Cardiac fibroblast (primary cell): ENCODE data around the gene DYNLRB1.
A peak's percentile ranks its signal among the peaks of the same experiment; 100 is the strongest.
"Not testable (repeated sequence)": the region's sequence is repeated elsewhere in the genome, so short reads cannot be mapped to it uniquely, and the experiment has no call there.

Source experiments
- DNase-seq, 2 donors: peaks; one replicate each; pipeline versions ENCODE4 v3.0.0 to v3.0.0-alpha.2; 2010; ENCODE audit warnings: low read depth in 2 of 2
- H3K4me3 ChIP-seq, 2 donors: replicated peaks in 1 of 2; 1 replicate in 1 of 2; 2 replicates in 1 of 2; pipeline ENCODE4 v1.5.1; 2011; ENCODE audit warnings: low read depth in 2 of 2, low read length in 2 of 2, mild to moderate bottlenecking in 2 of 2, moderate library complexity in 1 of 2
- TF ChIP-seq, protein P1 (sequence below): IDR thresholded peaks from one replicate; pipeline ENCODE4 v1.5.1; 2011; ENCODE audit warnings: low read depth, mild to moderate bottlenecking, low read length, inconsistent platforms

Gene DYNLRB1

GRCh38 chr20:34516247-34517113, at the start of gene DYNLRB1:
TSS of gene DYNLRB1 (plus strand) at chr20:34516422. CDS start at chr20:34516459, 37 bp downstream.
- peak; percentile 97 to 98 for DNase-seq
- TF ChIP-seq, protein P1, sequence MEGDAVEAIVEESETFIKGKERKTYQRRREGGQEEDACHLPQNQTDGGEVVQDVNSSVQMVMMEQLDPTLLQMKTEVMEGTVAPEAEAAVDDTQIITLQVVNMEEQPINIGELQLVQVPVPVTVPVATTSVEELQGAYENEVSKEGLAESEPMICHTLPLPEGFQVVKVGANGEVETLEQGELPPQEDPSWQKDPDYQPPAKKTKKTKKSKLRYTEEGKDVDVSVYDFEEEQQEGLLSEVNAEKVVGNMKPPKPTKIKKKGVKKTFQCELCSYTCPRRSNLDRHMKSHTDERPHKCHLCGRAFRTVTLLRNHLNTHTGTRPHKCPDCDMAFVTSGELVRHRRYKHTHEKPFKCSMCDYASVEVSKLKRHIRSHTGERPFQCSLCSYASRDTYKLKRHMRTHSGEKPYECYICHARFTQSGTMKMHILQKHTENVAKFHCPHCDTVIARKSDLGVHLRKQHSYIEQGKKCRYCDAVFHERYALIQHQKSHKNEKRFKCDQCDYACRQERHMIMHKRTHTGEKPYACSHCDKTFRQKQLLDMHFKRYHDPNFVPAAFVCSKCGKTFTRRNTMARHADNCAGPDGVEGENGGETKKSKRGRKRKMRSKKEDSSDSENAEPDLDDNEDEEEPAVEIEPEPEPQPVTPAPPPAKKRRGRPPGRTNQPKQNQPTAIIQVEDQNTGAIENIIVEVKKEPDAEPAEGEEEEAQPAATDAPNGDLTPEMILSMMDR, result no peak
- peak within 1 kb of the TSS; percentile 78 to 85 for H3K4me3 ChIP-seq

GRCh38 chr20:34468951-34469350, 47.3 kb upstream of the DYNLRB1 start:
- DNase-seq, result no peak
- TF ChIP-seq, protein P1, result no peak

GRCh38 chr20:34472246-34472925, 43.8 kb upstream of the DYNLRB1 start:
- H3K4me3 ChIP-seq, result no peak overlapping the region
- peak; percentile 57 to 58 for DNase-seq
- TF ChIP-seq, protein P1, result no peak

More at GRCh38 chr20:34468951-34469350, 47.3 kb upstream of the DYNLRB1 start:
- no peak overlapping the region for H3K4me3 ChIP-seq

GRCh38 chr20:34473262-34473883, 42.8 kb upstream of the DYNLRB1 start:
- H3K4me3 ChIP-seq, result no peak overlapping the region
- TF ChIP-seq, protein P1, result peak; percentile 36
- DNase-seq, result peak; percentile 60 to 66

DNA sequence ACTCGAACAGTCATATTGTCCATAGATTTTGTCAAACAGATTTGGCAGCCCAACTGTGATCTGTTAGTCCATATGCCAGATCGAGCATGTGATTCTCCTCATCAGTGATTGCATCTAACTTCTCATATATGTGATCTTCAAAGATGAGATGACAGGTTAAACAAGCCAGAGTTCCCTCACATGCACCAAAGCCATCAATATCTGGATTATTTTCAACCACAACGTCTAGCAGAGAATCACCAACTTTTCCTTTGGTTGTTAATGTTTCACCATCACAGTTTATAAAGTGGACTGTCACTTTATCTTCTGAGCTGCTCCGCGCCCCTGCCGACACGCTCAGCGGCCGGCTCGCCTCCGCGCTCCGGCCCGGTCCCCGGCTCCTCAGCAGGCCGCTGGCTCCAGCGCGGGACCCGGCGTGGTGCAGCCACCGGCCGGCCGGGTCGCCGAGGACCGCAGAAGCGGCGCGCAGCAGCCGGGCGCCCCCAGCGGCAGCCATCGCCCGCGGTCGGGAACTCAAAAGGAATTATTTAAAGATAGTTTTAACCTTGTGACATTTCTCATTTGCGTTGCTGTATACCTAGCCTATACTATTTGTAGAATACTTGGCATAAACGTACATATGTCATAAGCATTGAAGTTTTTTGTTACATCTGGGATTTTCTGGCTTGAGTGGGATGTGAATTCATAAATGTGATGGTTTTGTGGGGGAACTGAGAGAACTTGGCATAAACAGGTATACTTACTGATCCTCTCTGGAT, 40.1 kb upstream of the DYNLRB1 start:
- TF ChIP-seq, protein P1, result peak; percentile 30
- DNase-seq, result peak; percentile 37 to 44
- H3K4me3 ChIP-seq, result no peak overlapping the region

DNA sequence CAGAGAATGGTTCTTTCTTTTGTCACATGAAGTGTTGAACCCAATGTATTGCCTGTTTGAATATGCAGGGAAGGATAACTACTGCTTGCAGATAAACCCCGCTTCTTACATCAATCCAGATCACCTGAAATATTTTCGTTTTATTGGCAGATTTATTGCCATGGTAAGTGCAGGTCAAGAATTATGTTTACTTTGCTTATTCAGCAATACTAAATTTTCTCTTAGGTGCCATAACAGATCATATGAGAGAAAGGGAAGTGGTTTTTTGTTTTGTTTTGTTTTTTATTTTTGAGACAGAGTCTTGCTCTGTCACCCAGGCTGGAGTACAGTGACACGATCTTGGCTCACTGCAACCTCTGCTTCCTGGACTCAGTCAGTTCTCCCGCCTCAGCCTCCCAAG, 36.6 kb upstream of the DYNLRB1 start:
- no peak overlapping the region for H3K4me3 ChIP-seq
- TF ChIP-seq, protein P1, result no peak
- no peak for DNase-seq

DNA sequence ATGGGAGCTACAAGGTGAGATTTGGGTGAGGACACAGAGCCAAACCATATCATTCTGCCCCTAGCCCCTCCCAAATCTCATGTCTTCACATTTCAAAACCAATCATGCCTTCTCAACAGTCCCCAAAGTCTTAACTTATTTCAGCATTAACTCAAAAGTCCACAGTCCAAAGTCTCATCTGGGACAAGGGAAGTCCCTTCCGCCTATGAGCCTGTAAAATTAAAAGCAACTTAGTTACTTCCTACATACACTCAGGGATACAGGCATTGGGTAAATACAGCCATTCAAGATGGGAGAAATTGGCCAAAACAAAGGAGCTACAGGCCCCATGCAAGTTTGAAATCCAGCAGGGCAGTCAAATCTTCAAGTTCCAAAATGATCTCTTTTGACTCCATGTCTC, 34.1 kb upstream of the DYNLRB1 start:
- DNase-seq, H3K4me3 ChIP-seq: not testable (repeated sequence)

GRCh38 chr20:34483585-34484220, 32.5 kb upstream of the DYNLRB1 start:
- not testable (repeated sequence) for H3K4me3 ChIP-seq, DNase-seq
